HFF-Myc (cell line): Measurements from ENCODE around the gene SLC37A1.

Source experiments
- DNase-seq: peaks from one replicate; pipeline ENCODE4 v3.0.0-alpha.2; 2011; ENCODE audit warnings: low read depth; ENCODE audit errors: extremely low read depth
- H3K4me3 ChIP-seq: replicated peaks from 2 replicates; pipeline ENCODE4 v1.5.1; 2011; ENCODE audit warnings: low read depth, mild to moderate bottlenecking, control low read depth, low read length
- TF ChIP-seq, protein P1 (sequence below): IDR thresholded peaks from 2 replicates; pipeline ENCODE4 v1.5.1; 2012; ENCODE audit warnings: mild to moderate bottlenecking, low read depth, low read length, control low read depth; ENCODE audit errors: missing control alignments

SLC37A1 gene

DNA sequence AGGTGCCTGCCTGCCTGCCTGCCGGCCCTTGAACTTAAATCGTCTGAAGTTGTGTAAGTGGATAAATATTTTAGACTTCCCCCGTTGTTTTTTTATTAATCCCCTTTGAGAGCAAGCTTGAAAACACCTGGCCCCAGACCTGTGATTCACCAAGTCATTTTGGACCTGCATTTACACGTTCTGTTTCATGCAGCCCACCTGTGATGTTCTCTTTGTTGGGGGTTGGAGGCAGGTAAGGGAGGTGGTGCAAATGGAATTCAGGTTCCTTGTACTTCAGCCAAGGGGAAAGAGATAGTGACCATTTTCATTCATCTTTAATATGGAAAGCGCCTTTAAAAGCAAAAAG is 1.2 kb downstream of the SLC37A1 start:
- DNase-seq = no peak
- TF ChIP-seq, protein P1, sequence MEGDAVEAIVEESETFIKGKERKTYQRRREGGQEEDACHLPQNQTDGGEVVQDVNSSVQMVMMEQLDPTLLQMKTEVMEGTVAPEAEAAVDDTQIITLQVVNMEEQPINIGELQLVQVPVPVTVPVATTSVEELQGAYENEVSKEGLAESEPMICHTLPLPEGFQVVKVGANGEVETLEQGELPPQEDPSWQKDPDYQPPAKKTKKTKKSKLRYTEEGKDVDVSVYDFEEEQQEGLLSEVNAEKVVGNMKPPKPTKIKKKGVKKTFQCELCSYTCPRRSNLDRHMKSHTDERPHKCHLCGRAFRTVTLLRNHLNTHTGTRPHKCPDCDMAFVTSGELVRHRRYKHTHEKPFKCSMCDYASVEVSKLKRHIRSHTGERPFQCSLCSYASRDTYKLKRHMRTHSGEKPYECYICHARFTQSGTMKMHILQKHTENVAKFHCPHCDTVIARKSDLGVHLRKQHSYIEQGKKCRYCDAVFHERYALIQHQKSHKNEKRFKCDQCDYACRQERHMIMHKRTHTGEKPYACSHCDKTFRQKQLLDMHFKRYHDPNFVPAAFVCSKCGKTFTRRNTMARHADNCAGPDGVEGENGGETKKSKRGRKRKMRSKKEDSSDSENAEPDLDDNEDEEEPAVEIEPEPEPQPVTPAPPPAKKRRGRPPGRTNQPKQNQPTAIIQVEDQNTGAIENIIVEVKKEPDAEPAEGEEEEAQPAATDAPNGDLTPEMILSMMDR = no peak
- no peak overlapping the region for H3K4me3 ChIP-seq

DNA sequence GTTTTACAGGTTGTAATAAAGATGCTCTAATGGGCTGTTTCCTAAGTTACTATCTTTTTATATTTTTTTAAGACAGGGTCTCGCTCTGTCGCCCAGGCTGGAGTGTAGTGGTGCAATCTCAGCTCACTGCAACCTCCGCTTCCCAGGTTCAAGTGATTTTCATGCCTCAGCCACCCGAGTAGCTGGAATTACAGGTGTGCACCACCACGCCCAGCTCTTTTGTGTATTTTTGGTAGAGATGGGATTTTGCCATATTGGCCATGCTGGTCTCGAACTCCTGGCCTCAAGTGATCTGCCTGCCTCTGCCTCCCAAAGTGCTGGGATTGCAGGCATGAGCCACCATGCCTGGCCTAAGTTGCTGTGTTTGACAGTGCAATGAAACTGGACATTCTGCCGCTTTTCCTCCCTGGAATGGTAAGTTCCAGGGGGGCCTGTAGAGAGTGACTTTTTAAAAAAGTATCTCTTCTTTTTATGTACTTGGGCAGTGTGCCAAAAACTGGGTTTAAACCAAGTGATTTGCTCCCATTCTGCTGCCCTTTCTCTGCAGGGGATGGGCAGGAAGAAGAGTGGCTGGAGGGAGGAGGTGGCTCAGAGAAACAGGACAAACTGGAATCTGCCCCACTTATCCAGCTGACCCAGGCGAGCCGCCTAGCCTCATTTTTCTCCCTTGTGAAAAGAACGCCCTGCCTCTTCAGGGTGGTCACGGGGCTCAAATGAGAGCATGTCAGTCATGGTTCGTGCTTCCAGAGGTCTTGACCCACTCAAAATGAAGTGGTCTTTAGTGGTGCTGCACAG is 2.3 kb downstream of the SLC37A1 start:
- TF ChIP-seq, protein P1 = no peak
- no peak overlapping the region for H3K4me3 ChIP-seq
- DNase-seq = no peak

DNA sequence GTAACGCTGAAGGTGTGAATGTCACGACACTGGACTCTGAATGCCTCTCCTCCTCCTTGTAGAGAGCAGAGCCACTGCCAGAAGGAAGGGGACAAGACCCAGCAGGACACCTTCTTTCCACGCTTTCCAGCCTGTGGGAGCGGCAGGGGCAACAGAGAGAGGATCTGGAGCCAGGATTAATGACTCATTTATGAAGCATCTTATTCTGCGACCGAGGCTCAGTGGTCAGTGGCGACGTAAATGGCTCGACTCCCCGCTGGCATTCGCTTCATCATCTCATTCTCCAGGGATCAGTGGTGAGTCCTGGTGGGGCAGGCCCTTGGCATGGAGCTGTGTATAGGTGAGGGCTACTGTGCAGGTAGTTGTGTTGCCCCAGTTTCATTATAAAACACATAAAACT is 4.6 kb downstream of the SLC37A1 start:
- no peak for DNase-seq
- no peak overlapping the region for H3K4me3 ChIP-seq
- TF ChIP-seq, protein P1 = no peak

DNA sequence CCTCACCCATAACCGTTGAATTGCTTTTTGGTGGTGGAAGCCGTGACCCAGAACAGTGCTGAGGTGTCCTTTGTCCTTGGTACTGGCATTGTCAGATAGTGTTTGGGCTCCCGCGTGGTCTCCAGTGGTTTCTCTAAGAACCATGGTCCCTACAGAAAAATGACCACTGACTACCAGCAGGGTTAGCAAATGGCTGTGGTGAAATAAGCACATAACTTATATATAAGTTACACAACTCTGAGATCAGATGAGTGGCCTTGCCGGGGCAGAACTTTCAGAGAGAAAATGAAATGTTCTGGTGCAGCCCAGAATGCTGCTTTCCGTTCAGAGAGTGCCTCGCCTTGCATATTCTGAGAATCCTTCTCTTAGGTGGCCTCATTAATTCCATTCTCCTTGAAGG is 5.0 kb downstream of the SLC37A1 start:
- no peak overlapping the region for H3K4me3 ChIP-seq
- no peak for DNase-seq
- TF ChIP-seq, protein P1 = no peak

DNA sequence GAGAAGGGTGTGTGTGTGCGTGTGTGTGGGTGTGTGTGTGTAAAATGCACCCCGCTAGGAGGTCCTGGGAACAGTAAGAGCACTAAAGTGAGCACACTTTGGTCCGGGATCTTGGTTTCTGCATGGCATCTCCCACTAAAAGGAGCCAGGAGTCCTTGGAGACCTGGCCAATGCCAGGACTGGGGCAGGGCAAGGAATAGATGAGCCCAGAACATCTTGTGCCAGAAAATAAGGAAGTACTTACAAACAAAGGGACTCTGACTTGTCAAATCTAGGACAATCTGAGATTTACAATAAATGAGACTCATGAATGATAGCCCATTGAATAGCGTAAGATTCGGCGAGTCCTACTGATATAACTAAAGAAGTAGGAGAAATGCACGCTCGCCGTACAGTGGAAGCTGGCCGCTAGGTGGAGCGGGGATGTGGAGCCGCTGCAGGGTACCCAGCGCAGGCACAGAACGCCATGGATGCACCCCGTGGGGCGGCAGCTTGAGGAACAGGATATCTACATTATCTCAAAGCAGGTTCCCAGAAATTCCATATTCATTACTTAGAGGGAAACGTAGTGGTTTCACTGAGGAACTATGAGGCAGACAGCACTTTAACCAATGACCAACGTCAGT is 7.1 kb downstream of the SLC37A1 start:
- TF ChIP-seq, protein P1 = peak; percentile 19
- H3K4me3 ChIP-seq = no peak overlapping the region
- no peak for DNase-seq

DNA sequence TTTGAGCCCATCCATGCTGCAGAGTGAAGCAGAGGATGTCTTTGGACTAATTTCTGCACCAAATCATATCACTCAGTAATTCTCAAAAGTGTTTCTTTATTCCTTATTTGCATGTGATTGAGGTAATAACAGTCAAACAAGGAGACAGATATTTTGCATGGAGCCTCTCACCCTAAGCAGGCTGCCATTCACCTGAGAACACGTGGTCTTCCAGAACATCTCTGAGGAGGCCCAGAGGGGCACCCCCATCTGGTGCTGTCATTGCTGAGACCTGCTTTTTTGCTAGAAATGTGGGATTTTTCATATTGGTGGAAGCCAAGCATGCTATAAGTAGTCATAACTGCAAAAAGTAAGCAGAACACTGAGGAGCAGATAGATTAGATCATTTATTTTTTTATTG is 7.7 kb downstream of the SLC37A1 start:
- TF ChIP-seq, protein P1 = no peak
- no peak overlapping the region for H3K4me3 ChIP-seq

More for the DNA sequence above, 7.7 kb downstream of the SLC37A1 start:
- DNase-seq = no peak
